HG03095 (cell line): ENCODE measurements around the gene DLGAP3.

ENCODE experiments used
- ATAC-seq: cut with Tn5 transposase; IDR thresholded peaks from one replicate; pipeline ENCODE4 v1.9.1; 2021; ENCODE audit warnings: moderate library complexity; ENCODE audit not compliant: unreplicated experiment

DLGAP3 gene

GRCh38 chr1:34928699-34929496 lies 552 bp downstream of the DLGAP3 start:
- no peak for ATAC-seq

GRCh38 chr1:34928066-34928696 lies 1.3 kb downstream of the DLGAP3 start:
- no peak for ATAC-seq

GRCh38 chr1:34927316-34927715 lies 2.1 kb downstream of the DLGAP3 start:
- ATAC-seq, result no peak

- ATAC-seq, result no peak
Measured at GRCh38 chr1:34926894-34927293, 2.6 kb downstream of the DLGAP3 start.

- no peak for ATAC-seq
Measured at GRCh38 chr1:34926156-34926555, 3.3 kb downstream of the DLGAP3 start.

GRCh38 chr1:34925730-34926129 lies 3.7 kb downstream of the DLGAP3 start:
- ATAC-seq, result no peak

- no peak for ATAC-seq
Measured at GRCh38 chr1:34924759-34925555, 4.5 kb downstream of the DLGAP3 start.

GRCh38 chr1:34923490-34923889 lies 6.0 kb downstream of the DLGAP3 start:
- ATAC-seq, result no peak

GRCh38 chr1:34918977-34919561 lies 10.4 kb downstream of the DLGAP3 start:
- ATAC-seq, result no peak

- no peak for ATAC-seq
Measured at GRCh38 chr1:34918386-34918976, 11.0 kb downstream of the DLGAP3 start.

- ATAC-seq, result no peak
Measured at GRCh38 chr1:34917017-34917416, 12.4 kb downstream of the DLGAP3 start.

- ATAC-seq, result no peak
Measured at GRCh38 chr1:34916104-34916503, 13.3 kb downstream of the DLGAP3 start.

- no peak for ATAC-seq
Measured at GRCh38 chr1:34915521-34915920, 13.9 kb downstream of the DLGAP3 start.

- ATAC-seq, result no peak
Measured at GRCh38 chr1:34914958-34915357, 14.5 kb downstream of the DLGAP3 start.

- ATAC-seq, result no peak
Measured at GRCh38 chr1:34911465-34911864, 18.0 kb downstream of the DLGAP3 start.

- ATAC-seq, result no peak
Measured at GRCh38 chr1:34910425-34910824, 19.0 kb downstream of the DLGAP3 start.

- no peak for ATAC-seq
Measured at GRCh38 chr1:34908369-34908768, 21.1 kb downstream of the DLGAP3 start.

- no peak for ATAC-seq
Measured at GRCh38 chr1:34907487-34908090, 21.9 kb downstream of the DLGAP3 start.

- ATAC-seq, result no peak
Measured at GRCh38 chr1:34906756-34907155, 22.7 kb downstream of the DLGAP3 start.

GRCh38 chr1:34906222-34906621 lies 23.2 kb downstream of the DLGAP3 start:
- ATAC-seq, result no peak

GRCh38 chr1:34905098-34905459 lies 24.4 kb downstream of the DLGAP3 start:
- no peak for ATAC-seq
